ENCODE results near the gene RBBP7. TPM values are rescaled to one million over a fixed set of nuclear protein-coding genes. Genes with fewer than 3 reads are reported as not detected.

The RBBP7 gene
- 61.7 TPM for total RNA-seq
- long read RNA-seq, transcript RBBP7-202 (12 exons, 2,036 nt) = minor isoform, 5 of 118 reads
- long read RNA-seq, transcript RBBP7-203 (12 exons, 2,333 nt) = major isoform, 85 of 118 reads
- long read RNA-seq, partial matches to known transcripts = 7 of 118 reads
- long read RNA-seq, other reads (novel, unspliced or antisense) = 17 of 118 reads

DNA sequence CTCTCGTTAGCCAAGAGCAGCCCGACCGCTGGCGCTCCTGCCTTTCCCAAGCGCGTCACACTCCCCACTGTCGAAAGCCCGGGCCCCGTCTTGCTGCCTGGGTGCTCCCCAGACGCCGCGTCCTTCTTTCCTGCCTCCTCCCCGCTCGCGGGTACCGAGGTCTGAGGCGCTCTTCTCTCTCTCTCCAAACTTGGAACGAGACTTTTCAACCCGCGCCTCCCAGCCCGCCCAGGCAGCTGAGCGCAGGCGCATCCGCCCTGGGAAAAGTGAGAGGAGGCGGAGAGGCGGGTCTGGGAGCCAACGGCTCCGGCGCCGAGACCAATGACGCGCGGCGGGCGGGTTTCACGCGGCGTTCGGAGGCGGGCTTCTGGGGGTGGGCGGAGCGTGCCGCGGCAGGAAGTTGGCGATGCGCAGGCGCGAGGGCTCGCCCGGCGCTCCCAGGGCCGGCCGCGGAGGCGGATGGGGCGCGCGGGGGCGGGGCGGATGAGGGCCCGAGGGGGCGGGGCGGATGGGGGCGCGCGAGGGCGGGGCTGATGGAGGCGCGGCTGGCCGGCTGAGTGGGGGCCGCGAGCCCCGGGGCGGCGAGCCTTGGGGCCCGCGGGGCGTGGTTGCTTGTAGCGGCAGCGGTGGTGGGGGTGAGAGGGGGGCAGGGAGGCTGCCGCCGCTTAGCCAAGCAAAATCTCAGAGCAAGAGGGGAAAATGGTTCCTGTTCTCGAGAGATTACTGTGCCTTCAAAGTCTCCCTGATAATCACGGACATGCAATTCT, at the start of gene RBBP7:
TSS of gene RBBP7 (minus strand) at position 268 of the 767 bp plus-strand sequence. CDS start 309 bp downstream, outside the sequence.
- intact Hi-C loops (cut with DNase I) = no loop called here
- Histone ChIP-seq H3K27ac (peak within 1 kb of the TSS; percentile 89), H3K27me3 (ENCODE audit: low read depth) (no peaks in the 10 kb centered on the region), H3K4me1 (peaks cover 19% of the 10 kb centered on the region), H3K9me3 (no peaks in the 10 kb centered on the region), H3K36me3 (peaks cover 4% of the 10 kb centered on the region), H3K4me3 (peak within 1 kb of the TSS; percentile 64)
- ATAC-seq = peak; percentile 96 to 98
- TF ChIP-seq CTCF (IDR thresholded peaks at IDR 0.05) = no peak
- DNase-seq = peak; percentile 92

DNA sequence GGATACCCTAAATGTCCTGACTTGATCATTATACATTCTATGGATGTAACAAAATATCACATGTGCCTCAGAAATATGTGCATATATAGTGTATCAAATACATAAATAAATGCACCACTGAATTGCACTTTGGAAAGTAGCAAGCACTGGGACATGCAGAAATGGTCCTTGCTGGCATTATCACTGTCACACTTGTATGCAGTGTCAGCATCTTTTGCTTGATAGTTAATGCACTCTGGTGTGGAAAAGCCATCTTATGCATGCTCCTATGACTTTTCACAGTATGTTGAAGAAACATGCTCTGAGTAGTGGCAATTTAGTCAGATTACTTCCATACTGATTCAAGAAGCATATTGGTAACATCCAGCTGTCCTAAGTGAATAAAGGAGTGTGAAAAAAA, 48.8 kb upstream of the RBBP7 start:
- H3K27ac ChIP-seq = no peak overlapping the region
- H3K36me3 ChIP-seq = no peaks in the 10 kb centered on the region
- ATAC-seq = no peak
- no peak for DNase-seq
- H3K27me3 ChIP-seq (ENCODE audit: low read depth) = no peaks in the 10 kb centered on the region
- intact Hi-C loops (cut with DNase I) = no loop called here
- H3K9me3 ChIP-seq = no peaks in the 10 kb centered on the region
- TF ChIP-seq CTCF (IDR thresholded peaks at IDR 0.05) = no peak
- H3K4me3 ChIP-seq = no peak overlapping the region
- no peaks in the 10 kb centered on the region for H3K4me1 ChIP-seq

DNA sequence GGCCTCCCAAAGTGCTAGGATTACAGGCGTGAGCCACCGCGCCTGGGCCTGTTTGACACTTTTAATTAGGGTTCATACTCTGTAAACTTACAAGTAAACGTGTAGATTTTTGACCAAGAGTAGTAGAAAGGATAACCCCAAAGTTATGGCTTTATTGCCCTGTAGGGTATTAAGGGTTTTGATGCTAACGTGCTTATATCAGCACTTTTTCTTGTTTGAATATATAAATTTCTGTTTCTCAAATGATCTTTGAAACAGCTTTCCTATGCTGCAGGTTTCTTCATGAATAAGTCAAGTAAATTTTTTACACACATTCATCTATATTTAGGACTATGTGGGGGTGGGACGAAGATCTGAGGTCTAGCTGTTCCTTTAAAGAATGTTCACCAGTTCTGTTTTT, 47.0 kb upstream of the RBBP7 start:
- no peak for TF ChIP-seq CTCF (IDR thresholded peaks at IDR 0.05)
- H3K27me3 ChIP-seq (ENCODE audit: low read depth) = no peaks in the 10 kb centered on the region
- DNase-seq (no peak), ATAC-seq (no peak)
- H3K4me3 ChIP-seq = no peak overlapping the region
- H3K9me3 ChIP-seq = no peaks in the 10 kb centered on the region
- no peaks in the 10 kb centered on the region for H3K36me3 ChIP-seq
- no peaks in the 10 kb centered on the region for H3K4me1 ChIP-seq
- H3K27ac ChIP-seq = no peak overlapping the region
- intact Hi-C loops (cut with DNase I) = no loop called here

- no peak for DNase-seq
- intact Hi-C loops (cut with DNase I) = no loop called here
- no peaks in the 10 kb centered on the region for H3K27me3 ChIP-seq (ENCODE audit: low read depth)
Measured at GRCh38 chrX:16916561-16916960, 46.4 kb upstream of the RBBP7 start.

DNA sequence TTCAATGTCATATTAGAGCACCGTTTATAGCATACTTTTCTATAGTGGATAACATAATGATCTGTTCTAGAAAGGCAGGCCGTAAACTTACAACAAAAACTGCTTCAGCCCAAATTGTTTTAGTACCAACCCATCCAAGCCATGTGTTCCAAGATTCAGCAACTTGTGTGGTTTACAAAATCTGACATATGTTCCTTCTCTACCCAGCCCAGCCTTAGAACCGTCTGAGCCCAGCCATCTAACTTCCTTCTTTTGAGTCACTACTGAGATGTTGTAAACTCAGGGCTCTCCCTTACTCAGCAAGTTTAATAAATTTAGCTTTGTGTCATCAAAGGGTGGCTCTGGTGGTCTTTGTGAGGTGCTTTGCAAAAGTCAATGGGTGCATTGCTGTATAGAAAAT, 43.9 kb upstream of the RBBP7 start:
- H3K4me3 ChIP-seq = no peak overlapping the region
- no peaks in the 10 kb centered on the region for H3K9me3 ChIP-seq
- intact Hi-C loops (cut with DNase I) = no loop called here
- no peaks in the 10 kb centered on the region for H3K4me1 ChIP-seq
- ATAC-seq (peak; percentile 47 to 68), DNase-seq (no peak)
- H3K27ac ChIP-seq = no peak overlapping the region
- no peak for TF ChIP-seq CTCF (IDR thresholded peaks at IDR 0.05)
- no peaks in the 10 kb centered on the region for H3K27me3 ChIP-seq (ENCODE audit: low read depth)
- no peaks in the 10 kb centered on the region for H3K36me3 ChIP-seq

More at GRCh38 chrX:16916561-16916960, 46.4 kb upstream of the RBBP7 start:
- Histone ChIP-seq H3K4me1 (no peaks in the 10 kb centered on the region), H3K4me3 (no peak overlapping the region), H3K9me3 (no peaks in the 10 kb centered on the region), H3K27ac (no peak overlapping the region), H3K36me3 (no peaks in the 10 kb centered on the region)
- no peak for TF ChIP-seq CTCF (IDR thresholded peaks at IDR 0.05)
- ATAC-seq = no peak
